GM12878 (cell line): Measurements from ENCODE around the gene STRA8. TPM values are rescaled to one million over a fixed set of nuclear protein-coding genes. Genes with fewer than 3 reads are reported as not detected.

Experiments
- BACH1 ChIP-seq: fragments of 450-650 bp; IDR thresholded peaks from 2 replicates; pipeline ENCODE4 v1.6.1; 2017; ENCODE audit warnings: mild to moderate bottlenecking, borderline replicate concordance
- ESRRA ChIP-seq: IDR thresholded peaks from 2 replicates; pipeline ENCODE4 v1.6.1; 2012; ENCODE audit warnings: mild to moderate bottlenecking, low read length, improper control_type of control experiment
- GATAD2B ChIP-seq: fragments of 450-650 bp; conservative IDR thresholded peaks from 2 replicates; pipeline ENCODE4 v1.6.1; 2017; ENCODE audit warnings: low read depth, mild to moderate bottlenecking, moderate library complexity
- HDGF ChIP-seq: fragments of 450-650 bp; IDR thresholded peaks from 2 replicates; pipeline ENCODE4 v1.6.1; 2016; ENCODE audit warnings: antibody characterized with exemption
- IKZF1 ChIP-seq: fragments of 450-650 bp; conservative IDR thresholded peaks from 2 replicates; pipeline ENCODE4 v1.6.1; 2017; ENCODE audit warnings: antibody characterized with exemption, mild to moderate bottlenecking
- JUND ChIP-seq: IDR thresholded peaks from 2 replicates; pipeline ENCODE4 v1.6.1; 2012; ENCODE audit warnings: low read depth, mild to moderate bottlenecking, low read length, improper control_type of control experiment, moderate library complexity
- MXI1 ChIP-seq: fragments of 150-350 bp; IDR thresholded peaks from 2 replicates; pipeline ENCODE4 v1.6.1; 2011; ENCODE audit warnings: low read depth, mild to moderate bottlenecking, inconsistent platforms, low read length, improper control_type of control experiment
- NR2C1 ChIP-seq: fragments of 450-650 bp; IDR thresholded peaks from 2 replicates; pipeline ENCODE4 v1.6.1; 2017; ENCODE audit warnings: antibody characterized with exemption, mild to moderate bottlenecking, moderate library complexity
- NR2F1 ChIP-seq: fragments of 450-650 bp; conservative IDR thresholded peaks from 2 replicates; pipeline ENCODE4 v1.6.1; 2017; ENCODE audit warnings: mild to moderate bottlenecking
- NRF1 ChIP-seq: conservative IDR thresholded peaks from 2 replicates; pipeline ENCODE4 v1.6.1; 2011; ENCODE audit warnings: mild to moderate bottlenecking, low read depth, low read length, improper control_type of control experiment
- PML ChIP-seq: IDR thresholded peaks from 2 replicates; pipeline ENCODE4 v1.6.1; 2012; ENCODE audit warnings: low read length, inconsistent platforms
- POLR2A ChIP-seq: IDR thresholded peaks from 2 replicates; pipeline ENCODE4 v1.6.1; 2011; ENCODE audit warnings: low read depth, mild to moderate bottlenecking, low read length
- POU2F2 ChIP-seq: IDR thresholded peaks from 3 replicates; pipeline ENCODE4 v1.6.1; 2011; ENCODE audit warnings: low read depth, mild to moderate bottlenecking, low read length, borderline replicate concordance
- RUNX3 ChIP-seq: IDR thresholded peaks from 2 replicates; pipeline ENCODE4 v1.6.1; 2012; ENCODE audit warnings: low read length, inconsistent platforms
- SIN3A ChIP-seq: IDR thresholded peaks from 2 replicates; pipeline ENCODE4 v1.6.1; 2012; ENCODE audit warnings: low read depth, low read length, improper control_type of control experiment
- SKIL ChIP-seq: fragments of 450-650 bp; IDR thresholded peaks from 2 replicates; pipeline ENCODE4 v1.6.1; 2017; ENCODE audit warnings: mild to moderate bottlenecking, low read depth, inconsistent platforms; ENCODE audit not compliant: poor library complexity, severe bottlenecking
- SMARCA5 ChIP-seq: fragments of 450-650 bp; IDR thresholded peaks from 2 replicates; pipeline ENCODE4 v1.6.1; 2017; ENCODE audit warnings: mild to moderate bottlenecking
- SMC3 ChIP-seq: IDR thresholded peaks from 2 replicates; pipeline ENCODE4 v1.6.1; 2011; ENCODE audit warnings: low read length, improper control_type of control experiment, borderline replicate concordance
- YY1 ChIP-seq: IDR thresholded peaks from 2 replicates; pipeline ENCODE4 v1.6.1; 2011; ENCODE audit warnings: low read depth, mild to moderate bottlenecking, low read length
- ZBTB4 ChIP-seq: fragments of 450-650 bp; formaldehyde crosslinking; IDR thresholded peaks from 2 replicates; pipeline ENCODE4 v1.4.0; 2022; ENCODE audit warnings: mild to moderate bottlenecking, moderate library complexity
- polyA plus RNA-seq, 11 experiments: library from polyadenylated mRNA; depleted of rRNA in 4 of 11; unstranded in 6 of 11; stranded (reverse) in 5 of 11; fragments of >200 nt; fragmentation: Nextera tagmentation in 4 of 11; fragmentation: Illumina TruSeq in 1 of 11; extraction: Ambion mirVana in 4 of 11; extraction: Trizol in 1 of 11; gene quantifications; 1 replicate in 1 of 11; 2 replicates in 10 of 11; pipeline versions ENCODE4 v1.2.1 to v1.2.3, GENCODE V29; 2011 to 2016; ENCODE audit warnings: inconsistent platforms in 2 of 11, missing spikeins in 2 of 11, low read depth in 1 of 11
- total RNA-seq, 4 experiments: library from RNA; depleted of rRNA in 3 of 4; stranded (reverse); fragments of >200 nt in 3 of 4; fragmentation: Illumina TruSeq in 1 of 4; extraction: Trizol in 1 of 4; gene quantifications; 2 replicates each; pipeline versions ENCODE4 v1.2.1 to v1.2.3, GENCODE V29; 2013 to 2021
- TF ChIP-seq, protein P1 (sequence below): IDR thresholded peaks from 2 replicates; pipeline ENCODE4 v1.6.1; 2012; ENCODE audit warnings: low read depth, low read length, improper control_type of control experiment
- TF ChIP-seq, protein P2 (sequence below): fragments of 450-650 bp; IDR thresholded peaks from 2 replicates; pipeline ENCODE4 v1.6.1; 2017; ENCODE audit warnings: mild to moderate bottlenecking, moderate library complexity

The STRA8 gene
- total and polyA plus RNA-seq, 10 of the 15 experiments (the other 5 are each of a cell fraction or from before 2014, with no cell fraction given) = 0.15 TPM; not detected in 9

DNA sequence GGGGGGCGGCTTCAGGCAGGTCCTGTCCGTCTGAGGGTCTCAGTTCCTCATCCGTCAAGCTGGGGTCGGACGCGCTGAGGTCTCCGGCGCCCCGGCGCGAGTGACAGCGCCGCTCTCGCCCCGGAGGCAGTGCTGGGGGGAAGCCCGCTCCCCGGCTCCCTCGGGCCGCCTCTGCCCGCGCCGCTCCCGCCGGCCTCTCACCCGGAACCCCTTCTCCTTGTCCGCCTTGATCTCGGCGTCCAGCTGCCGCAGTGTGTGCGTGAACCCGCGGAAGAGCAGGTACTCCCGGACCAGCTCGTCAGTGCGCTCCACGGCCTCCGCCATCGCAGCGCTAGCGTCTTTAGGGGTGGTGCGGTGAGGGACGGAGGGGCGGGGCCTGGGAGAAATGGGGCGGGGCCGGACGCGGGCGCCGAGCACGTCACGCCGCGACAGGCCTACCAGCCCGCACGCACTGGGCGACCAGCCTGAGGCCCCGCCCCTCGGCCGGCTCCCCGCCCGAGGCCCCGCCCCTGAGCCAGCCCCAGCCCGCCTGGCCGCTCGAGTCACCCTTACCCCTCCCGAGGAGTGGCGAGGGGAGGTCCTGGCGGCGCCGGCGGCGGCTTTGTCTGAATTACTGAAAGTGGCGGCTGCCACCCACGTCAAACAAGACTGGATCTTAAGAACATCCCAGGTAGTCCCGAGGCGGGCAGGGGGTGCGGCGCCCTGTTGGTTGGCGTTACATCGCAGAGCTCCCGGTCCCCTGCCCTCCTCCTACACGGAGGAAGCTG is 22.3 kb upstream of the STRA8 start, which contains the start of gene WDR91 (continued):
- TF ChIP-seq POU2F2 (peak; percentile 60; the same call in 2 of the 3 replicates), SKIL (peak; percentile 31), HDGF (no peak), MXI1 (peak; percentile 42; the same call in 1 of the 2 replicates), SIN3A (0 out of 2 replicates have a peak, but pooled peaks have one; percentile 8), POLR2A (peak; percentile 98), NRF1 (no peak), RUNX3 (no peak), NR2F1 (0 out of 2 replicates have a peak, but pooled peaks have one; percentile 34), YY1 (peak; percentile 95), ESRRA (no peak), BACH1 (peak; percentile 75; the same call in 1 of the 2 replicates), ZBTB4 (CRISPR knock-in tag) (no peak), JUND (no peak), NR2C1 (no peak), SMC3 (0 out of 2 replicates have a peak, but pooled peaks have one; percentile 6), GATAD2B (peak; percentile 45), SMARCA5 (peak; percentile 53), PML (no peak), IKZF1 (peak; percentile 53)
- TF ChIP-seq, protein P1, sequence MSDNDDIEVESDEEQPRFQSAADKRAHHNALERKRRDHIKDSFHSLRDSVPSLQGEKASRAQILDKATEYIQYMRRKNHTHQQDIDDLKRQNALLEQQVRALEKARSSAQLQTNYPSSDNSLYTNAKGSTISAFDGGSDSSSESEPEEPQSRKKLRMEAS = no peak
- TF ChIP-seq, protein P2, sequence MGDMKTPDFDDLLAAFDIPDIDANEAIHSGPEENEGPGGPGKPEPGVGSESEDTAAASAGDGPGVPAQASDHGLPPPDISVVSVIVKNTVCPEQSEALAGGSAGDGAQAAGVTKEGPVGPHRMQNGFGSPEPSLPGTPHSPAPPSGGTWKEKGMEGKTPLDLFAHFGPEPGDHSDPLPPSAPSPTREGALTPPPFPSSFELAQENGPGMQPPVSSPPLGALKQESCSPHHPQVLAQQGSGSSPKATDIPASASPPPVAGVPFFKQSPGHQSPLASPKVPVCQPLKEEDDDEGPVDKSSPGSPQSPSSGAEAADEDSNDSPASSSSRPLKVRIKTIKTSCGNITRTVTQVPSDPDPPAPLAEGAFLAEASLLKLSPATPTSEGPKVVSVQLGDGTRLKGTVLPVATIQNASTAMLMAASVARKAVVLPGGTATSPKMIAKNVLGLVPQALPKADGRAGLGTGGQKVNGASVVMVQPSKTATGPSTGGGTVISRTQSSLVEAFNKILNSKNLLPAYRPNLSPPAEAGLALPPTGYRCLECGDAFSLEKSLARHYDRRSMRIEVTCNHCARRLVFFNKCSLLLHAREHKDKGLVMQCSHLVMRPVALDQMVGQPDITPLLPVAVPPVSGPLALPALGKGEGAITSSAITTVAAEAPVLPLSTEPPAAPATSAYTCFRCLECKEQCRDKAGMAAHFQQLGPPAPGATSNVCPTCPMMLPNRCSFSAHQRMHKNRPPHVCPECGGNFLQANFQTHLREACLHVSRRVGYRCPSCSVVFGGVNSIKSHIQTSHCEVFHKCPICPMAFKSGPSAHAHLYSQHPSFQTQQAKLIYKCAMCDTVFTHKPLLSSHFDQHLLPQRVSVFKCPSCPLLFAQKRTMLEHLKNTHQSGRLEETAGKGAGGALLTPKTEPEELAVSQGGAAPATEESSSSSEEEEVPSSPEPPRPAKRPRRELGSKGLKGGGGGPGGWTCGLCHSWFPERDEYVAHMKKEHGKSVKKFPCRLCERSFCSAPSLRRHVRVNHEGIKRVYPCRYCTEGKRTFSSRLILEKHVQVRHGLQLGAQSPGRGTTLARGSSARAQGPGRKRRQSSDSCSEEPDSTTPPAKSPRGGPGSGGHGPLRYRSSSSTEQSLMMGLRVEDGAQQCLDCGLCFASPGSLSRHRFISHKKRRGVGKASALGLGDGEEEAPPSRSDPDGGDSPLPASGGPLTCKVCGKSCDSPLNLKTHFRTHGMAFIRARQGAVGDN = 0 out of 2 replicates have a peak, but pooled peaks have one; percentile 22
